NK-92 treated with Interleukin-12 subunit alpha and Interleukin-12 subunit beta, amount 100 ng/mL, for 24 hours (cell line): ENCODE measurements around the gene THOC6.

Experiments used
- DNase-seq: peaks from one replicate; lab custom pipeline; 2025; lab: John Stamatoyannopoulos, UW

THOC6 gene

GRCh38 chr16:3015865-3016521 lies 7.8 kb upstream of the THOC6 start:
- DNase-seq, result no peak

GRCh38 chr16:3017344-3017743 lies 6.5 kb upstream of the THOC6 start:
- DNase-seq, result no peak

GRCh38 chr16:3017794-3018506 lies 5.9 kb upstream of the THOC6 start, which contains the start of gene CLDN6:
CLDN6 (minus strand) TSS chr16:3018183; CDS start chr16:3016021, 2,162 bp downstream.
- DNase-seq, result no peak

DNA sequence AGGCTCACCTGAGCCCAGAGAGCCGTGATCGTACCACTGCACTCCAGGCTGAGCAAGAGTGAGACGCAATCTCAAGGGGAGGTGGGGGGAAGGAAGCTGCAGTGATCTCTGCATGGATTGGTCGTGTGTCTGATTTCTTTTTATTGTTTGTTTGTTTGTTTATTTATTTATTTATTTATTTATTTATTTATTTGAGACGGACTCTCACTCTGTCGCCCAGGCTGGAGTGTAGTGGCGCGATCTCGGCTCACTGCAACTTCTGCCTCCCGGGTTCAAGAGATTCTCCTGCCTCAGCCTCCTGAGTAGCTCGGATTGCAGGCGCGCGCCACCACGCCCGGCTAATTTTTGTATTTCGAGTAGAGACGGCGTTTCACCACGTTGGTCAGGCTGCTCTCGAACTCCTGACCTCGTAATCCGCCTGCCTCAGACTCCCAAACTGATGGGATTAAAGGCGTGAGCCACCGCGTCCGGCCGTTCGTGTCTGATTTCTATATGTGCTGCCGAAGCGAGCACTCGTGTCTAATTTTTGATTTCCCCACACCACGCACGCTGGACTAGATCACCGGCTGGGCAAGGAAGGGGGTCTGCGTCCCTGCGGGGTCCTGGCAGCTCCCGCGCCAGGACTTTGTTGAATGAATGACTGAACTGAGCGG lies 4.1 kb upstream of the THOC6 start:
- no peak for DNase-seq

- peak; percentile 61 for DNase-seq
Measured at GRCh38 chr16:3020247-3020603, 3.6 kb upstream of the THOC6 start, which contains the start of gene TNFRSF12A. TNFRSF12A (plus strand) TSS chr16:3020368; CDS start chr16:3020398, 30 bp downstream.

GRCh38 chr16:3020604-3021448 lies 3.0 kb upstream of the THOC6 start:
- DNase-seq, result no peak

DNA sequence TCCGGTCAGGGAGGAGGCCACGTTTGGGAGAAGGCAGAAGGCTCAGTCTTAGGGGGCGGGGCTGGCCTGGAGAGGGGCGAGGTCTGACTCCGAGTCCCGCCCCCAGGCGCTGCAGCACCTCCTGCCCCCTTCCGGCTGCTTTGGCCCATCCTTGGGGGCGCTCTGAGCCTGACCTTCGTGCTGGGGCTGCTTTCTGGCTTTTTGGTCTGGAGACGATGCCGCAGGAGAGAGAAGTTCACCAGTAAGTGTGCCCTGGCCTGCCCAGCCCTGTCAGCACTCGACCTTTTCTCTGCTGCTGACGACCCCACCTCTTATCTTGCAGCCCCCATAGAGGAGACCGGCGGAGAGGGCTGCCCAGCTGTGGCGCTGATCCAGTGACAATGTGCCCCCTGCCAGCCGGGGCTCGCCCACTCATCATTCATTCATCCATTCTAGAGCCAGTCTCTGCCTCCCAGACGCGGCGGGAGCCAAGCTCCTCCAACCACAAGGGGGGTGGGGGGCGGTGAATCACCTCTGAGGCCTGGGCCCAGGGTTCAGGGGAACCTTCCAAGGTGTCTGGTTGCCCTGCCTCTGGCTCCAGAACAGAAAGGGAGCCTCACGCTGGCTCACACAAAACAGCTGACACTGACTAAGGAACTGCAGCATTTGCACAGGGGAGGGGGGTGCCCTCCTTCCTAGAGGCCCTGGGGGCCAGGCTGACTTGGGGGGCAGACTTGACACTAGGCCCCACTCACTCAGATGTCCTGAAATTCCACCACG lies 2.2 kb upstream of the THOC6 start:
- DNase-seq, result no peak

DNA sequence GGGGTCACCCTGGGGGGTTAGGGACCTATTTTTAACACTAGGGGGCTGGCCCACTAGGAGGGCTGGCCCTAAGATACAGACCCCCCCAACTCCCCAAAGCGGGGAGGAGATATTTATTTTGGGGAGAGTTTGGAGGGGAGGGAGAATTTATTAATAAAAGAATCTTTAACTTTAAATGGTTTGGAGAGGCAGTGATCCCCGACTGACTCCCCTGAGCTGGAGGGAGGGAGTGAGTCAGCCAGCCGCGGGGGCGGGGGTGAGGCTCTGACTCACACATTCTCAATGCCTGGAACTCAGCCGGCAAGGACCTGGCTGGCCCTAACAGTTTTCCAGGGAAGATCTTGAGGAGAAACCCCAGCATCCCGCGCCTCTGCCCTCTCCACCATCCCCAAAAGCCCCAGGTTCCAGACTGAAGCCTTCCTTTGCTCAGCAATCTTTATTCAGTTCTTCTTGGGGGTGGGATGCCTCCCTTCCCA lies 1.6 kb upstream of the THOC6 start:
- DNase-seq, result peak; percentile 77

DNA sequence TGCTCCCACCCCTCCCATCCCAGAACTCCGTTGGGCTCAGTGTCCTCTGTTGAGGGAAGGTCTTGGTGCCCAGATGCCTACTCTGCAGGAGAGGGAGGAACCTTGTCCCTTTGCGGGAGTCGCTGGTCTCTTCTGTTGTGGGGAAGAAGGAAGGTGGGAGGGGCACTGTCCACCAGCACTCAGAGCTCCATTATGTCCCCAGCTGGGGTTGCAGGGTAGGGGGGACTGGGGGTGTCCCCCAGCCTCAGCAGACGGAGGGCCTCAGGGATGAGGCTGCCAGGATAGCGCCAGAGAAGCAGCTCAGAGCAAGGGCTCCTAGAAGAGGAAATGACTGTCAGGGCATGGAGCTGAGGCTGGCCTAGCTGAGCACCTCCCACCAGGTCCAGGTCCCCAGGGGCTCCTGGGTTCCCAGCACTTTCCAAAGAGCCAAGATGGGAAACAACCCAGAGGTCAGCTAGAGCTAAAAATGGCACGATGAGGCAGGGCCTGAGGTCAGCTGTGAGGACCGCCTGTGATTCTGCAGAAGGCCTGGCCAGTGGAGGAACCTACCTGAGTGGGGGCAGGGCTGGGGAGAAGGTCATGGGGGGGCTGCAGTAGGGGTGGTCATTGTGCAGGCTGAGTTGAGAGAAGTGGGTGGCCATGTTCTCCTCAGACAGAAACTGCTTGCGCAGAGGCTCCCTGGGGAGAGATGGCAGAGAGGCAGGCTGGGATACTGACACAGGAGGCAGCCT lies 986 bp upstream of the THOC6 start:
- DNase-seq, result no peak

DNA sequence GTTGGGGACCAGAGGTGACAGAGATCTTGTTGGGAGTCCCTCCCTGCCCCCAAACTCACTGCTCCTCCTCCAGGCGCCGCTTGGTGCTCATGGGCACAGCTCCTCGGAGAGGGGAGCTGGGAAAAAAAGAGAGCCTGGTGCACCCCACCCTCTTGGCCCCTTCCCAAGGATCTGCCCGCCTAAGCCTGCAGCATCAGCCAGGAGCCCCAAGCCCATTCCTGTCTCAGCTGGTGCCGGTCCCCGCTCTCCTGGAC lies 493 bp upstream of the THOC6 start:
- no peak for DNase-seq

- DNase-seq, result no peak
Measured at GRCh38 chr16:3025032-3026002, 1.5 kb downstream of the THOC6 start.

- DNase-seq, result no peak
Measured at GRCh38 chr16:3026003-3026378, 2.2 kb downstream of the THOC6 start.

- no peak for DNase-seq
Measured at GRCh38 chr16:3026609-3027488, 3.0 kb downstream of the THOC6 start.

- no peak for DNase-seq
Measured at GRCh38 chr16:3027489-3027795, 3.6 kb downstream of the THOC6 start.

DNA sequence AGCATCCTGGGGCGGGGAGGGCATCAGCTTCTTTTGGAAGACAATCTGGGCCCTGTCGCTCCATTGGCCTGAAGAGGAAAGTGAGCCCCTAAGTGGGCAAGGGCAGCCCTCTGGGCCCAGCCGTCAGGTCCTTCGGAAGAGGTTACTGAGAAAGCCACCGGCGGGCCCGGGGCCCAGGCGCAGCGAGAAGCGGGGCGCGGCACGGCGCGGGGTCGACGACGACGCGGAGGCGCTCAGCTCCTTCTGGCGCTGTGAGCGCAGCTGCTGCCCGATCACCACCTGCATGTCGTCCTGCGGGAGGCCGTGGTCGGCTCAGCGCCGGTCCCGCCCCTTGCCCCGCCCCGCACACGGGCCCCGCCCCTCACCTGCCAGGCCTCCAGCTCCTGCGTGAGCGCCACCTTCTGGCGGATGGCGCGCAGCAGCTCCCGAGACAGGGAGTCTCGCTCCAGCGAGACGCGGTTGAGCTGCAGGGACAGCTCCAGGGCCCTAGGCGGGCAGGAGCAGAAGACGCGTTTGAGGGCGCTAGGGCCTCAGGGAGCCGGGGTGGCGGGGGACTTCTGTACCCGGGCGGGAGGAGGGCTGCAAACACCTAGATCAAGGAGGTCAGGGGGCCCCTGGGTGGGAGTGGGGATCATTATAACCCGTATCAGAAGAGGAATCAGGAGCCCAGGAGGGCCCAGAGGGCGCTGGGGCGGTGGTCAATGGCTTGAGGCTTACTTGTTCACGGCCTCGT lies 4.3 kb downstream of the THOC6 start:
- no peak for DNase-seq

DNA sequence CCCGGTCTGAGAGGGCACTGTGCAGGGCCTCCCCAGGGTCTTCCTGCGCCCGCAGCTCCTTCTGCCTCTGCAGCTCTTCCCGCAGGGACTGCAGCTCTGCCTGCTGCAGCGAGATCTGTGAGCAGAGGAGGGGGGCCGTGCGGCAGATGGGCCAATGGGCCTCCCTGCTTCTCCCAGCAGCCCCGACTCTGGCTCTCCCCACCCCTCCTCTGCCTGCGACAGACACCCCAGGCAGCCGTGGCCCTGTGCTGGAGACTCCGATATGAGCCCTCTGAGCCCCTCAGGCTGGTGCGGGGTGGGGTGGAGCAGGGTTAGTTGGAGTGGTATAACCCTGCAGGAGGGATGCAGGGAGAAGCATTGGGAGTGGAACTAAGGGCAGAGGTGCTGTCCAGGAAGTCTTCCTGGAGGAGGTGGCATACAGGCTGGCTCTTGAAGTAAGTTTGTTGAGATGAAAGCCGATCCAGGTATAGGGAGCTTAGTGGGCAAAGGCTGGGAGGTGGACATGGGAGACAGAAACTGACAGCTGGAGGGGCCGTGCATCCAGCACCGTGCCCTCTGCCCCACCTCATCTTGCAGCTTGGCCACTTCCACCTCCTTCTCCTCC lies 5.0 kb downstream of the THOC6 start:
- no peak for DNase-seq

GRCh38 chr16:3029491-3030221 lies 5.8 kb downstream of the THOC6 start:
- no peak for DNase-seq
